ENCODE measurements around the gene RASL11A. TPM values are rescaled to one million over a fixed set of nuclear protein-coding genes. Genes with fewer than 3 reads are reported as not detected.
"Not testable (repeated sequence)": the region's sequence is repeated elsewhere in the genome, so short reads cannot be mapped to it uniquely, and the experiment has no call there.

The RASL11A gene
- total RNA-seq, 4 donors from 2014 or later, result 10.7 to 29.7 (median 12.9) TPM

DNA sequence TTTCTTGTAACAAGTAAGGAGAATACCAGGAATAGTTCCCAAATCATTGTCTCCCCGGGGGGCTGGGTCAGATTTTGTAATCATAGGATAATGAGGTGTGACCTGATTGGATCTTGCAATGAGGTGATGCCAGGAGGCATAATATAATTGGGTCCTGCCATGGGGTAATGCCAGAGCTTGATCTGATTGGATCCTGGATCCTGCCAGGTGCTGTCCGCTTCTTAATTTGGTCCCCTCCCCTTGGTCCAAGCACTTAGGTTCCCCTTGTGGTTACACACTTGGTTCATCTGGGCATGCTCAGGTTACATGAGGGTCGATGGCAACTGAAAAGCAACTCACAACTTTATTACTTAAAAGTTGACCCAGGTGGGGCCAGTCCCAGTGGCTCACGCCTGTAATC lies 20.1 kb downstream of the RASL11A start:
- Histone ChIP-seq H3K27me3 (no peaks in the 10 kb centered on the region), H3K9me3 (no peaks in the 10 kb centered on the region), H3K36me3 (no peaks in the 10 kb centered on the region), H3K27ac (no peak overlapping the region), H3K4me1 (no peaks in the 10 kb centered on the region), H3K4me3 (replicated peaks in 1 of 3) (no peak overlapping the region)
- 91 to 96% methylated on average over 4 of the region's 4 CpGs for WGBS, 2 donors
- DNase-seq, result no peak
- intact Hi-C loops (cut with DNase I), result no loop called here
- no peak for TF ChIP-seq POLR2A (IDR thresholded peaks at IDR 0.05)
- TF ChIP-seq, protein P1, sequence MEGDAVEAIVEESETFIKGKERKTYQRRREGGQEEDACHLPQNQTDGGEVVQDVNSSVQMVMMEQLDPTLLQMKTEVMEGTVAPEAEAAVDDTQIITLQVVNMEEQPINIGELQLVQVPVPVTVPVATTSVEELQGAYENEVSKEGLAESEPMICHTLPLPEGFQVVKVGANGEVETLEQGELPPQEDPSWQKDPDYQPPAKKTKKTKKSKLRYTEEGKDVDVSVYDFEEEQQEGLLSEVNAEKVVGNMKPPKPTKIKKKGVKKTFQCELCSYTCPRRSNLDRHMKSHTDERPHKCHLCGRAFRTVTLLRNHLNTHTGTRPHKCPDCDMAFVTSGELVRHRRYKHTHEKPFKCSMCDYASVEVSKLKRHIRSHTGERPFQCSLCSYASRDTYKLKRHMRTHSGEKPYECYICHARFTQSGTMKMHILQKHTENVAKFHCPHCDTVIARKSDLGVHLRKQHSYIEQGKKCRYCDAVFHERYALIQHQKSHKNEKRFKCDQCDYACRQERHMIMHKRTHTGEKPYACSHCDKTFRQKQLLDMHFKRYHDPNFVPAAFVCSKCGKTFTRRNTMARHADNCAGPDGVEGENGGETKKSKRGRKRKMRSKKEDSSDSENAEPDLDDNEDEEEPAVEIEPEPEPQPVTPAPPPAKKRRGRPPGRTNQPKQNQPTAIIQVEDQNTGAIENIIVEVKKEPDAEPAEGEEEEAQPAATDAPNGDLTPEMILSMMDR (IDR thresholded peaks at IDR 0.05), result no peak

DNA sequence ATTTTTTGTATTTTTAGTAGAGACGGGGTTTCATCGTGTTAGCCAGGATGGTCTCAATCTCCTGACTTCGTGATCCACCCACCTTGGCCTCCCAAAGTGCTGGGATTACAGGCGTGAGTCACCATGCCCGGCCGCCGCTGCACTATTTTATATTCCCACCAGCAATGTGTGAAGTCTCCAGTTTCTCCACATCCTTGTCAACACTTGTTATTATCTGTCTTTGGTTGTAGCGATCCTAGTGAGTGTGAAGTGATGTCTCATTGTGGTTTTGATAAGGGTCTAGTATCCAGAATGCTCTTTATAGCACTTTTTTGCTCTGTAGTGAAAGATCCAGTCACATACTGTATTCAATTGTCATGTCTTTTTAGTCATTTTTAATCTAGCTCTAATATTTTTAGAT lies 21.3 kb downstream of the RASL11A start:
- intact Hi-C loops (cut with DNase I); H3K9me3 ChIP-seq; H3K36me3 ChIP-seq; DNase-seq; H3K4me1 ChIP-seq; H3K27me3 ChIP-seq; H3K4me3 ChIP-seq (replicated peaks in 1 of 3); H3K27ac ChIP-seq: not testable (repeated sequence)
- 94 to 96% methylated on average over 8 of the region's 8 CpGs for WGBS, 2 donors

DNA sequence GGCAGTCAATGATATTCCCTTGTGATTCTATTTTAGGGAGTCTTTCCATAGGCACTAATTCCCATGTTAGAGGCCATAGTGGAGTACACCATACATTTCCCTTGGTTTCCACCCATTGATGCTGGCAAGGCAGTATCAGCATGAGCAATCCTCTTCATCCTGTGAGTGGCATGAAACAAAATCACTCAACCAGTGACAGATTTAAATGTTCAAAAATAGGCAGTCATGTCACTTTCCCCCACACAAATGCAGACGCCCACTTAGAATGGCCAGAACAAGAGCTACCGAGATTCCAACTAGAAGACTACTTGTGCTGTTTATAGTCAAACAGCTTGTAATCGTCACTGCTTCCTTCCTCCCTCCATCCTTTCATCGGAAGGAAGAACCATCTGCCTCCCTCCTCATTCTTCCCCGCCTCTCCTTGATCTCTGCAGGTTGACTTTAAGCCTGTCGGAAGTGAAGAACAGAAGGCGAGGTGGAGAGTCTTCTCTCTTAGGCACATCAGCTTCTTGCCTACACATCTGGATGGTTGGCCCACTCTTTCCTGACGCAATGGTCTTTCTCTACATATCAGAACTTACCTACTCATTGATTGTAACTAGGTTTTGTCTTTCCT lies 22.6 kb downstream of the RASL11A start:
- TF ChIP-seq, protein P1 (IDR thresholded peaks at IDR 0.05), result no peak
- TF ChIP-seq POLR2A (IDR thresholded peaks at IDR 0.05), result no peak
- Histone ChIP-seq H3K4me1 (no peaks in the 10 kb centered on the region), H3K27ac (no peak overlapping the region), H3K27me3 (no peaks in the 10 kb centered on the region), H3K9me3 (no peaks in the 10 kb centered on the region), H3K4me3 (replicated peaks in 1 of 3) (no peak overlapping the region), H3K36me3 (no peaks in the 10 kb centered on the region)
- WGBS, 2 donors, result 69 to 73% methylated on average over 8 of the region's 8 CpGs
- intact Hi-C loops (cut with DNase I), result no loop called here
- DNase-seq, result no peak

DNA sequence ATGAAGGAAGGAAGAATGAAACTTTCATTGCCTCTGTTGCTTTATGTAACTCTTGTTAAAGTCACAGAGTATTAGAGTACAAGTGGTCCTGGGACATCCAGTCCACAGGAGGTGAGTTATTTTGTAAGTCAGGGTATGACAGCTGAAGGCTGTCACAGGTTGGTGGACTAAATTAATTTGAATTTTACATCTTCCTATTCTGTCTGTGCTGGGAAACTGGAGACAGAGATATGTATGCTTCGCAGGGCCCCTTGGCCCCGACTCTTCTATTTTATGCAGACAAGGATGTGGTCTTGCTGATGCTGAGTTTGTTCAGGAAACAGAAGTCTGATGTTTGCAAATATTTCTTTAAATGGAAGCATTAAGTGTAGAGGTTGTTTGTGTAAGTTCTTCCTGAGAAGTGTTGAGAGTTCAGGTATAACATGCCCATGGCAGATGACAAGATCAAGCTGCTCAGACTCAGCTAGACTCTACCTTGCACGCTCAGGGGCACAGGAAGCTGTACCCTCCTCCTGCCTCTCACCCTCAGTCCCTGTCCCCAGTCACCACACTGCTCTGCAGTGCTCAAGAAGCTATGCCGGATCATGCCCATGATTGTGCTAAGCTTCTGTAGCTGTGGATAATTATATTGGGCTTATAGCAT lies 23.4 kb downstream of the RASL11A start:
- Histone ChIP-seq H3K4me3 (replicated peaks in 1 of 3) (no peak overlapping the region), H3K4me1 (no peaks in the 10 kb centered on the region), H3K36me3 (no peaks in the 10 kb centered on the region), H3K9me3 (no peaks in the 10 kb centered on the region), H3K27me3 (no peaks in the 10 kb centered on the region), H3K27ac (no peak overlapping the region)
- DNase-seq, result no peak
- WGBS, 2 donors, result 59 to 65% methylated on average over 4 of the region's 4 CpGs
- TF ChIP-seq, protein P1 (IDR thresholded peaks at IDR 0.05), result no peak
- no peak for TF ChIP-seq POLR2A (IDR thresholded peaks at IDR 0.05)
- intact Hi-C loops (cut with DNase I), result no loop called here

DNA sequence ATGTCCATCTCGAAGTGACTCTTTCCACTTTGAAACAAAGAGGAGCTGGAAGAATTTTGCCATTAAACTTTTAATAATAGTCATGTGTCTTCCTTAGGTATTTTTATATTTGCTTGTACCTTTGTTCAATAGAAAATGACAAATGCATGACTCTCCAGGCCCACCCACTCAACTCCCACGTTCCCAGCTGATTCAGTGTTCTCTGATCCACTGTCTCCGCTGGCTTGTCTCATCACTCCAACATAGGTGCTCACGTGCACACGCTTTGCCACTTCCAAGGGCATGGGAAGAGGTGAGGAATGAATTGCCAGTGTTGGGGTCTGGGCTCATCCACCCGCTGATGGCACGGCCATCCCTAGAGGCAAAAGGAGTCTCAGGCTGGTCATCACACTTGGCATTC lies 24.5 kb downstream of the RASL11A start:
- Histone ChIP-seq H3K4me1 (no peaks in the 10 kb centered on the region), H3K36me3 (no peaks in the 10 kb centered on the region), H3K27me3 (no peaks in the 10 kb centered on the region), H3K9me3 (no peaks in the 10 kb centered on the region), H3K27ac (no peak overlapping the region), H3K4me3 (replicated peaks in 1 of 3) (no peak overlapping the region)
- TF ChIP-seq POLR2A (IDR thresholded peaks at IDR 0.05), result no peak
- TF ChIP-seq, protein P1 (IDR thresholded peaks at IDR 0.05), result no peak
- intact Hi-C loops (cut with DNase I), result no loop called here
- no peak for DNase-seq
- WGBS, 2 donors, result 90% methylated on average over 7 of the region's 7 CpGs
